ENCODE data around the gene FBN3. TPM values are rescaled to one million over a fixed set of nuclear protein-coding genes. Genes with fewer than 3 reads are reported as not detected.

FBN3 gene
- polyA plus RNA-seq, 3 donors, result not detected

DNA sequence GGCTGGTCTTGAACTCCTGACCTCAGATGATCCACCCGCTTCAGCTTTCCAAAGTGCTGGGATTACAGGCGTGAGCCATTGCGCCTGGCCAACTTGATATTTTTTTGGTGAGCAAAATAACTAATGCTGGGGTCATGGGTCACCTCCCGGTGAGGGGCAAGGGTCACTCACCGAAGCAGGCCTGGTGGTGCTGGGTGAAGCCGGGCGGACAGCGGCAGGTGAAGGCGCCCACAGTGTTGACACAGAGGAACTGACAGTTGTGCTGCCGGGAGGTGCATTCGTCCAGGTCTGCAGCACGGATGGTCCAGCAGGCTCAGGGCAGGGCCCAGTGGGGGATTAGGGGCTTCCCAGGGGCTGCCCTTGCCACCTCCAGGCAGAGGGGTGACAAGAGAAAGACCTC lies 68.6 kb downstream of the FBN3 start:
- Histone ChIP-seq H3K4me1 (ENCODE audit: control insufficient read depth in 1 of 2, insufficient read depth in 2 of 2, low read length in 2 of 2) (no peaks in the 10 kb centered on the region), H3K79me2 (ENCODE audit: insufficient read depth, low read length) (no peaks in the 10 kb centered on the region), H3K4me2 (replicated peaks; ENCODE audit: extremely low read depth, low read length, poor library complexity, severe bottlenecking) (no peak overlapping the region), H4K20me1 (ENCODE audit: insufficient read depth, low read length) (no peaks in the 10 kb centered on the region), H3K4me3 (replicated peaks in 1 of 3; ENCODE audit: low read depth in 2 of 3, low read length in 3 of 3) (no peak overlapping the region), H3K27ac (ENCODE audit: low read depth in 1 of 2, low read length in 2 of 2) (no peak overlapping the region), H2AFZ (ENCODE audit: insufficient read depth, low read depth, low read length, poor library complexity, severe bottlenecking) (no peak overlapping the region), H3K9me3 (replicated peaks in 1 of 2; ENCODE audit: control insufficient read depth in 1 of 2, insufficient read depth in 1 of 2, low read length in 2 of 2) (peaks cover 0 to 2% of the 10 kb centered on the region in 2 donors), H3K9ac (ENCODE audit: insufficient read depth, low read length, poor library complexity, severe bottlenecking) (no peak overlapping the region), H3K36me3 (replicated peaks in 1 of 2; ENCODE audit: control insufficient read depth in 1 of 2, insufficient read depth in 2 of 2, low read length in 2 of 2) (no peaks in the 10 kb centered on the region), H3K27me3 (ENCODE audit: control insufficient read depth in 2 of 2, insufficient read depth in 2 of 2, low read length in 2 of 2) (no peaks in the 10 kb centered on the region)
- Mint-ChIP-seq H3K4me1 (peaks cover 9% of the 10 kb centered on the region), H3K27ac (peak overlapping the region in 1 of 7 donors; percentile 67), H3K27me3 (ENCODE audit: low read depth in 3 of 3) (peaks cover 9 to 13% (median 10%) of the 10 kb centered on the region in 3 donors), H3K9me3 (peaks cover 0 to 10% (median 4%) of the 10 kb centered on the region in 7 donors), H3K36me3 (no peaks in the 10 kb centered on the region), H3K4me3 (no peak overlapping the region)
- intact Hi-C loops (cut with micrococcal nuclease), result no loop called here
- no peak for TF ChIP-seq CTCF (IDR thresholded peaks at IDR 0.05)
- no peak for DNase-seq
- WGBS (ENCODE audit: insufficient coverage), result 97% methylated on average over 12 of the region's 12 CpGs

DNA sequence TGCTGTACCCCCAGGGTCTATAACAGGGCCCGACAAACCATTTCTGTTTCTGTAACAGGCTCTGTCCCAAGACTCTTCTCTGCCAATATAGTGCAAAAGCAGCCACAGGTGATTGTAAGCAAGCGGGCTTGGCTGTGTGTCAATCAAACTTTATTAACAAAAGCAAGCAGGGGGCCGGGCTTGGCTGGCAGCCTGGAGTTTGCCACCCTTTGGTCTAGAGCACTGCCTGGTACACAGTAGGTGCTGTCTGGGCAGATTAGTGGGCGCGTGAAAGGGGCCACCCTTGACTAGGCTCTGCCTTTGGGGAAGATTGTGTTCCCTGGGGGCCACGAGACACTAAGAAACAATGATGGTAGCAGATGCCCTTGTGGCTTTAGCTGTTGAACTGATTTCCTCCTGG lies 69.4 kb downstream of the FBN3 start:
- Histone ChIP-seq H3K4me1 (ENCODE audit: control insufficient read depth in 1 of 2, insufficient read depth in 2 of 2, low read length in 2 of 2) (no peaks in the 10 kb centered on the region), H3K9ac (ENCODE audit: insufficient read depth, low read length, poor library complexity, severe bottlenecking) (no peak overlapping the region), H3K27ac (ENCODE audit: low read depth in 1 of 2, low read length in 2 of 2) (no peak overlapping the region), H3K27me3 (ENCODE audit: control insufficient read depth in 2 of 2, insufficient read depth in 2 of 2, low read length in 2 of 2) (no peaks in the 10 kb centered on the region), H2AFZ (ENCODE audit: insufficient read depth, low read depth, low read length, poor library complexity, severe bottlenecking) (no peak overlapping the region), H3K9me3 (replicated peaks in 1 of 2; ENCODE audit: control insufficient read depth in 1 of 2, insufficient read depth in 1 of 2, low read length in 2 of 2) (peaks cover 0 to 2% of the 10 kb centered on the region in 2 donors), H4K20me1 (ENCODE audit: insufficient read depth, low read length) (no peaks in the 10 kb centered on the region), H3K79me2 (ENCODE audit: insufficient read depth, low read length) (no peaks in the 10 kb centered on the region), H3K4me3 (replicated peaks in 1 of 3; ENCODE audit: low read depth in 2 of 3, low read length in 3 of 3) (no peak overlapping the region), H3K36me3 (replicated peaks in 1 of 2; ENCODE audit: control insufficient read depth in 1 of 2, insufficient read depth in 2 of 2, low read length in 2 of 2) (no peaks in the 10 kb centered on the region), H3K4me2 (replicated peaks; ENCODE audit: extremely low read depth, low read length, poor library complexity, severe bottlenecking) (no peak overlapping the region)
- H3K27me3 Mint-ChIP-seq (ENCODE audit: low read depth in 3 of 3), result peaks cover 9 to 13% (median 10%) of the 10 kb centered on the region in 3 donors
- no peak overlapping the region for H3K4me3 Mint-ChIP-seq
- peaks cover 9% of the 10 kb centered on the region for H3K4me1 Mint-ChIP-seq
- intact Hi-C loops (cut with micrococcal nuclease), result no loop called here
- TF ChIP-seq CTCF (IDR thresholded peaks at IDR 0.05), result no peak
- WGBS (ENCODE audit: insufficient coverage), result 95% methylated on average over 6 of the region's 6 CpGs
- H3K27ac Mint-ChIP-seq, result no peak overlapping the region
- DNase-seq, result no peak
- peaks cover 0 to 10% (median 4%) of the 10 kb centered on the region in 7 donors for H3K9me3 Mint-ChIP-seq
- H3K36me3 Mint-ChIP-seq, result no peaks in the 10 kb centered on the region
